HCEC 1CT (cell line): ENCODE data around the gene DIAPH3.
A peak's percentile ranks its signal among the peaks of the same experiment; 100 is the strongest.

Source experiments
- DNase-seq: peaks from one replicate; pipeline ENCODE4 v3.0.0-alpha.2; 2017

DIAPH3 gene

GRCh38 chr13:60018536-60018935 is 145.2 kb downstream of the DIAPH3 start:
- no peak for DNase-seq

GRCh38 chr13:60016229-60016628 is 147.5 kb downstream of the DIAPH3 start:
- no peak for DNase-seq

- DNase-seq = no peak
These were observed 150.6 kb downstream of the DIAPH3 start for GRCh38 chr13:60013166-60013565.

GRCh38 chr13:60012488-60012887 is 151.2 kb downstream of the DIAPH3 start:
- DNase-seq = no peak

GRCh38 chr13:60009300-60010253 is 154.2 kb downstream of the DIAPH3 start:
- no peak for DNase-seq

- peak; percentile 7 for DNase-seq
These were observed 161.8 kb downstream of the DIAPH3 start for GRCh38 chr13:60001889-60002288.

GRCh38 chr13:60000976-60001375 is 162.8 kb downstream of the DIAPH3 start:
- no peak for DNase-seq

- no peak for DNase-seq
These were observed 163.6 kb downstream of the DIAPH3 start for GRCh38 chr13:60000081-60000480.

- DNase-seq = no peak
These were observed 165.8 kb downstream of the DIAPH3 start for GRCh38 chr13:59997976-59998375.

GRCh38 chr13:59996461-59996980 is 167.2 kb downstream of the DIAPH3 start:
- DNase-seq = no peak

GRCh38 chr13:59991395-59991794 is 172.3 kb downstream of the DIAPH3 start:
- DNase-seq = no peak

- peak; percentile 45 for DNase-seq
These were observed 180.9 kb downstream of the DIAPH3 start for GRCh38 chr13:59982631-59983382.

- DNase-seq = no peak
These were observed 184.1 kb downstream of the DIAPH3 start for GRCh38 chr13:59979589-59979988.

GRCh38 chr13:59978862-59979261 is 184.9 kb downstream of the DIAPH3 start:
- no peak for DNase-seq

GRCh38 chr13:59976856-59977255 is 186.9 kb downstream of the DIAPH3 start:
- no peak for DNase-seq

- DNase-seq = no peak
These were observed 187.8 kb downstream of the DIAPH3 start for GRCh38 chr13:59975807-59976435.

- no peak for DNase-seq
These were observed 192.9 kb downstream of the DIAPH3 start for GRCh38 chr13:59970847-59971246.

- no peak for DNase-seq
These were observed 199.9 kb downstream of the DIAPH3 start for GRCh38 chr13:59963827-59964226.

- no peak for DNase-seq
These were observed 200.3 kb downstream of the DIAPH3 start for GRCh38 chr13:59963383-59963782.

GRCh38 chr13:59962343-59962742 is 201.4 kb downstream of the DIAPH3 start:
- DNase-seq = no peak

- no peak for DNase-seq
These were observed 203.0 kb downstream of the DIAPH3 start for GRCh38 chr13:59960683-59961082.

- DNase-seq = no peak
These were observed 206.3 kb downstream of the DIAPH3 start for GRCh38 chr13:59957438-59957837.

- no peak for DNase-seq
These were observed 209.1 kb downstream of the DIAPH3 start for GRCh38 chr13:59954601-59955000.
